Activated CD8-positive, alpha-beta memory T cell treated with anti-CD3 and anti-CD28 coated beads, Interleukin-2, amount 50 U/mL, for 24 hours (primary cell): ENCODE measurements around the gene SLC10A7.

Source experiments
- DNase-seq: peaks from one replicate; pipeline ENCODE4 v3.0.0-alpha.2; 2020; ENCODE audit errors: extremely low read depth

The SLC10A7 gene

GRCh38 chr4:146521541-146522097, at the start of gene SLC10A7:
Gene SLC10A7, minus strand, starts transcription at chr4:146521940. Its CDS starts 223 bp downstream, at chr4:146521717.
- no peak for DNase-seq

- DNase-seq: no peak
These were observed 45.7 kb upstream of the SLC10A7 start for GRCh38 chr4:146567396-146567795.

GRCh38 chr4:146564492-146564891, 42.8 kb upstream of the SLC10A7 start:
- no peak for DNase-seq

- no peak for DNase-seq
These were observed 28.4 kb upstream of the SLC10A7 start for GRCh38 chr4:146550161-146550560.

GRCh38 chr4:146548443-146548842, 26.7 kb upstream of the SLC10A7 start:
- DNase-seq: no peak

GRCh38 chr4:146545102-146545501, 23.4 kb upstream of the SLC10A7 start:
- no peak for DNase-seq

GRCh38 chr4:146534178-146534577, 12.4 kb upstream of the SLC10A7 start:
- no peak for DNase-seq

GRCh38 chr4:146525754-146526153, 4.0 kb upstream of the SLC10A7 start:
- DNase-seq: no peak

GRCh38 chr4:146524663-146525062, 2.9 kb upstream of the SLC10A7 start:
- DNase-seq: no peak

- DNase-seq: no peak
These were observed 1.1 kb upstream of the SLC10A7 start for GRCh38 chr4:146522869-146523205.

GRCh38 chr4:146522098-146522868, 543 bp upstream of the SLC10A7 start:
- peak; percentile 72 for DNase-seq

- DNase-seq: no peak
These were observed 722 bp downstream of the SLC10A7 start for GRCh38 chr4:146520896-146521540.

- DNase-seq: no peak
These were observed 6.9 kb downstream of the SLC10A7 start for GRCh38 chr4:146514651-146515357.

GRCh38 chr4:146513548-146513947, 8.2 kb downstream of the SLC10A7 start:
- DNase-seq: no peak

GRCh38 chr4:146511381-146511780, 10.4 kb downstream of the SLC10A7 start:
- no peak for DNase-seq

- DNase-seq: no peak
These were observed 10.8 kb downstream of the SLC10A7 start for GRCh38 chr4:146510942-146511341.

- no peak for DNase-seq
These were observed 13.4 kb downstream of the SLC10A7 start for GRCh38 chr4:146508229-146508939.

GRCh38 chr4:146507632-146508031, 14.1 kb downstream of the SLC10A7 start:
- DNase-seq: no peak

- no peak for DNase-seq
These were observed 15.5 kb downstream of the SLC10A7 start for GRCh38 chr4:146506272-146506671.

- no peak for DNase-seq
These were observed 21.5 kb downstream of the SLC10A7 start for GRCh38 chr4:146500216-146500615.

- DNase-seq: no peak
These were observed 23.4 kb downstream of the SLC10A7 start for GRCh38 chr4:146498291-146498690.

GRCh38 chr4:146495269-146495668, 26.5 kb downstream of the SLC10A7 start:
- DNase-seq: no peak
